ENCODE data around the gene SLC8B1.

Gene SLC8B1

DNA sequence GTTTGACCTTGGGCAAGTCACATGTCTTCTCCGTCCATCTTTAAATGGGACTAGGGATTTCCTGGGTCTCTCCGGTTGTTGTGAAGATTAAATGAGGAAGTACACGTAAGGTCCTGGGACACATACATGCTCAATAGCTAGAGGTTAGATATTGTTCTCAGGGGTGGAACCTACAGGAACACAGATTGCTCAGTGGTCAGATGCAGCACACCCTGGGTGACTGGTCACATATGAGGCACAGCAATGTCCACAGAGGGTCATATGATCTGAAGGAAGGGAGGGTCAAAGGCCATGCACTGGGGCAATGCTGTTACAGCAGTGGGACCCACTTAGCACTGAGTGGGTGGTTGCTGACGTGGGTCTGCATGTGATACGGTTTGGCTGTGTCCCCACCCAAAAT is 11.4 kb upstream of the SLC8B1 start:
- Histone ChIP-seq H2AFZ (ENCODE audit: low read depth, low read length) (no peak overlapping the region), H3K27ac (ENCODE audit: low read length) (no peak overlapping the region), H3K9ac (ENCODE audit: low read length) (no peak overlapping the region), H3K27me3 (ENCODE audit: low read depth, low read length) (no peaks in the 10 kb centered on the region; the same call in 1 of the 2 replicates), H4K20me1 (ENCODE audit: insufficient read depth, low read length) (no peaks in the 10 kb centered on the region), H3K79me2 (ENCODE audit: low read length) (no peaks in the 10 kb centered on the region), H3K9me3 (ENCODE audit: insufficient read depth, low read length) (no peaks in the 10 kb centered on the region), H3K36me3 (replicated peaks; ENCODE audit: low read depth, low read length) (no peaks in the 10 kb centered on the region), H3K4me2 (ENCODE audit: low read length) (no peak overlapping the region), H3K4me3 (ENCODE audit: low read length) (no peak overlapping the region), H3K4me1 (ENCODE audit: low read length) (peaks cover 6% of the 10 kb centered on the region)
- no peak for TF ChIP-seq EZH2phosphoT487 (IDR thresholded peaks at IDR 0.05; ENCODE audit: low read depth)
- TF ChIP-seq, protein P1, sequence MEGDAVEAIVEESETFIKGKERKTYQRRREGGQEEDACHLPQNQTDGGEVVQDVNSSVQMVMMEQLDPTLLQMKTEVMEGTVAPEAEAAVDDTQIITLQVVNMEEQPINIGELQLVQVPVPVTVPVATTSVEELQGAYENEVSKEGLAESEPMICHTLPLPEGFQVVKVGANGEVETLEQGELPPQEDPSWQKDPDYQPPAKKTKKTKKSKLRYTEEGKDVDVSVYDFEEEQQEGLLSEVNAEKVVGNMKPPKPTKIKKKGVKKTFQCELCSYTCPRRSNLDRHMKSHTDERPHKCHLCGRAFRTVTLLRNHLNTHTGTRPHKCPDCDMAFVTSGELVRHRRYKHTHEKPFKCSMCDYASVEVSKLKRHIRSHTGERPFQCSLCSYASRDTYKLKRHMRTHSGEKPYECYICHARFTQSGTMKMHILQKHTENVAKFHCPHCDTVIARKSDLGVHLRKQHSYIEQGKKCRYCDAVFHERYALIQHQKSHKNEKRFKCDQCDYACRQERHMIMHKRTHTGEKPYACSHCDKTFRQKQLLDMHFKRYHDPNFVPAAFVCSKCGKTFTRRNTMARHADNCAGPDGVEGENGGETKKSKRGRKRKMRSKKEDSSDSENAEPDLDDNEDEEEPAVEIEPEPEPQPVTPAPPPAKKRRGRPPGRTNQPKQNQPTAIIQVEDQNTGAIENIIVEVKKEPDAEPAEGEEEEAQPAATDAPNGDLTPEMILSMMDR (IDR thresholded peaks at IDR 0.05; ENCODE audit: low read depth, low read length) = no peak

DNA sequence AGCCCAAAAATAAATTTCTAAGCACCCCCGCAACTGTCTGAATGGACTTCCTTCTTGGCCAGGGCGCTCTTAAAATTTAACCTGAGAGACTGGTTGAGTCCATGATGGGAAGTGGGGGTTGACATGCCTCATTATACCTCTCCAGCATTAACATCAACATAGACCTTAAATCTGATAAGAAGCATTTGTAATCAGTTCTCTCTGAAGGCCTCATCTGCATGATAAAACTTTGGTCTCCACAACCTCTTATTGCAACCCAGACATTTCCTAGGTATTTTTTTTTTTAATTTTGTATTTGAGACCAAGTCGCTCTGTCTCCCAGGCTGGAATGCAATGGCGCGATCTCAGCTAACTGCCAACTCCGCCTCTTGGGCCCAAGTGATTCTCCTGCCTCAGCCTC is 10.4 kb upstream of the SLC8B1 start:
- no peaks in the 10 kb centered on the region for H3K79me2 ChIP-seq (ENCODE audit: low read length)
- no peak overlapping the region for H2AFZ ChIP-seq (ENCODE audit: low read depth, low read length)
- no peaks in the 10 kb centered on the region for H3K9me3 ChIP-seq (ENCODE audit: insufficient read depth, low read length)
- no peak overlapping the region for H3K27ac ChIP-seq (ENCODE audit: low read length)
- H3K9ac ChIP-seq (ENCODE audit: low read length) = no peak overlapping the region
- no peak overlapping the region for H3K4me3 ChIP-seq (ENCODE audit: low read length)
- H3K36me3 ChIP-seq (replicated peaks; ENCODE audit: low read depth, low read length) = no peaks in the 10 kb centered on the region
- no peak for TF ChIP-seq EZH2phosphoT487 (IDR thresholded peaks at IDR 0.05; ENCODE audit: low read depth)
- TF ChIP-seq, protein P1 (IDR thresholded peaks at IDR 0.05; ENCODE audit: low read depth, low read length) = no peak
- H4K20me1 ChIP-seq (ENCODE audit: insufficient read depth, low read length) = no peaks in the 10 kb centered on the region
- H3K4me1 ChIP-seq (ENCODE audit: low read length) = peaks cover 10% of the 10 kb centered on the region
- H3K27me3 ChIP-seq (ENCODE audit: low read depth, low read length) = no peaks in the 10 kb centered on the region; the same call in 1 of the 2 replicates
- H3K4me2 ChIP-seq (ENCODE audit: low read length) = no peak overlapping the region

DNA sequence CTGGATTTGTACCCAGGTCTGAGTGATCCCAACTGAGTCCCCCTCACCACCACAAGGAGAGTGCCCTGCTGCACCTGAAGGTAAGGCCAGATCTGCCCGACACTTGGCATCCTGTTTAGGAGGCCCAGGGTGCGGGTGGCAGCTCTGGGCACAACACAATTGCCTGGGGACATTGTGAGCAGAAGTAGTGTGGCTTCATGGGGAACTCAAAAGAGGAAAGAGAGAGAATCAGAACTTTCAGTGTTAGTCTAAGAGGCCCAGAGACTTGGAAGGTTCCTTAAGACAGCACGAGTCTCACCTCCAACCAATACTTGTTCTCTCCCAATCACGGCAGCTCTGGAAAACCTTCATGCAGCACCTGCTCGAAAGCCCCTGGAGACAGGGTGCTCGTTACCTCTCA is 6.6 kb upstream of the SLC8B1 start:
- Histone ChIP-seq H4K20me1 (ENCODE audit: insufficient read depth, low read length) (no peaks in the 10 kb centered on the region), H3K79me2 (ENCODE audit: low read length) (no peaks in the 10 kb centered on the region), H3K36me3 (replicated peaks; ENCODE audit: low read depth, low read length) (no peaks in the 10 kb centered on the region), H3K27ac (ENCODE audit: low read length) (no peak overlapping the region), H3K9ac (ENCODE audit: low read length) (no peak overlapping the region), H3K9me3 (ENCODE audit: insufficient read depth, low read length) (no peaks in the 10 kb centered on the region), H3K27me3 (ENCODE audit: low read depth, low read length) (no peaks in the 10 kb centered on the region), H3K4me3 (ENCODE audit: low read length) (no peak overlapping the region), H3K4me1 (ENCODE audit: low read length) (peaks cover 10% of the 10 kb centered on the region), H2AFZ (ENCODE audit: low read depth, low read length) (peak overlapping the region; percentile 59; the same call in 1 of the 2 replicates), H3K4me2 (ENCODE audit: low read length) (peak overlapping the region; percentile 51)
- TF ChIP-seq, protein P1 (IDR thresholded peaks at IDR 0.05; ENCODE audit: low read depth, low read length) = no peak
- no peak for TF ChIP-seq EZH2phosphoT487 (IDR thresholded peaks at IDR 0.05; ENCODE audit: low read depth)

DNA sequence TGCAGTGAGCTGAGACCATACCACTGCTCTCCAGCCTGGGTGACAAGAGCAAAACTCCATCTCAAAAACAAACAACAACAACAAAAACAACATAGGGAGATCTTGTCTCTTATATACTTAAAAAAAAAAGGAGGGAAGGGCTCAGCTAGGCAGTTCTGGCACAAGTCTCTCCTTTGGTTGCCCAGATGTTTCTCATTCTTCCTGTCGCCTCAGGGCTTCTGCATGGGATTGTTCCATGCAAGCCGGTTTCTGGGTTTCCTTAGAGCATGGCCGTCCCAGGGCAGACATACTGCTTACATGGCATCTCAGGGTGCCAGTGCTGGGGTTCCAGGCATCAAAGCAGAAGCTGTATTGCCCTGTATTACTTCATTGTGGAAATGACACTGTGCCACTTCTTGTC is 5.2 kb upstream of the SLC8B1 start:
- no peaks in the 10 kb centered on the region for H4K20me1 ChIP-seq (ENCODE audit: insufficient read depth, low read length)
- no peaks in the 10 kb centered on the region for H3K9me3 ChIP-seq (ENCODE audit: insufficient read depth, low read length)
- H3K36me3 ChIP-seq (replicated peaks; ENCODE audit: low read depth, low read length) = no peaks in the 10 kb centered on the region
- no peaks in the 10 kb centered on the region for H3K27me3 ChIP-seq (ENCODE audit: low read depth, low read length)
- H3K9ac ChIP-seq (ENCODE audit: low read length) = no peak overlapping the region
- TF ChIP-seq EZH2phosphoT487 (IDR thresholded peaks at IDR 0.05; ENCODE audit: low read depth) = no peak
- TF ChIP-seq, protein P1 (IDR thresholded peaks at IDR 0.05; ENCODE audit: low read depth, low read length) = no peak
- no peaks in the 10 kb centered on the region for H3K79me2 ChIP-seq (ENCODE audit: low read length)
- no peak overlapping the region for H3K4me3 ChIP-seq (ENCODE audit: low read length)
- peaks cover 10% of the 10 kb centered on the region for H3K4me1 ChIP-seq (ENCODE audit: low read length)
- H3K27ac ChIP-seq (ENCODE audit: low read length) = no peak overlapping the region
- H2AFZ ChIP-seq (ENCODE audit: low read depth, low read length) = no peak overlapping the region
- no peak overlapping the region for H3K4me2 ChIP-seq (ENCODE audit: low read length)
